H1 (cell line): ENCODE data around the gene DYNC1LI1. TPM values are rescaled to one million over a fixed set of nuclear protein-coding genes. Genes with fewer than 3 reads are reported as not detected.
A peak's percentile ranks its signal among the peaks of the same experiment; 100 is the strongest.

Experiments
- CTCF ChIA-PET: fragments of 300-600 bp; sonication (Branson Sonifier 250); formaldehyde crosslinking; loops from one replicate; lab custom pipeline; 2021; ENCODE audit not compliant: partially characterized antibody; lab: Charles Lee
- POLR2A ChIA-PET: fragments of 300-600 bp; sonication (Branson Sonifier 250); formaldehyde crosslinking; loops from one replicate; lab custom pipeline; 2021; ENCODE audit warnings: inconsistent platforms; ENCODE audit not compliant: partially characterized antibody; lab: Charles Lee
- DNase-seq, 2 experiments: peaks; one replicate each; pipeline versions ENCODE4 v3.0.0 to v3.0.0-alpha.2; 2010 to 2022; ENCODE audit warnings: low spot score in 2 of 2, low read depth in 1 of 2, mixed read lengths in 1 of 2
- FAIRE-seq: peaks from 2 replicates; lab custom pipeline; 2011; peaks lifted over from hg19 to GRCh38; lab: Jason Lieb, UNC
- H2AFZ ChIP-seq: 2 replicates; pipeline ENCODE4 v1.8.1; 2012; ENCODE audit warnings: low read length, inconsistent platforms
- H2AK5ac ChIP-seq: 2 replicates; pipeline ENCODE4 v1.6.1; 2013; ENCODE audit warnings: low read depth, low read length
- H2BK120ac ChIP-seq: replicated peaks from 2 replicates; pipeline ENCODE3; 2013; ENCODE audit warnings: low read depth, low read length, inconsistent platforms
- H2BK12ac ChIP-seq: 2 replicates; pipeline ENCODE4 v1.6.1; 2013; ENCODE audit warnings: low read depth, low read length
- H2BK15ac ChIP-seq: 2 replicates; pipeline ENCODE4 v1.6.1; 2013; ENCODE audit warnings: low read length
- H2BK20ac ChIP-seq: 2 replicates; pipeline ENCODE4 v1.6.1; 2013; ENCODE audit warnings: low read length
- H2BK5ac ChIP-seq: 2 replicates; pipeline ENCODE4 v1.6.1; 2013; ENCODE audit warnings: low read depth, low read length
- H3K14ac ChIP-seq: 2 replicates; pipeline ENCODE4 v1.6.1; 2013; ENCODE audit warnings: inconsistent platforms; ENCODE audit not compliant: insufficient read length
- H3K18ac ChIP-seq: 2 replicates; pipeline ENCODE4 v1.6.1; 2013; ENCODE audit warnings: low read length; ENCODE audit errors: extremely low read depth
- H3K23ac ChIP-seq: 2 replicates; pipeline ENCODE4 v1.6.1; 2013; ENCODE audit warnings: inconsistent platforms; ENCODE audit not compliant: insufficient read length
- H3K23me2 ChIP-seq: 2 replicates; pipeline ENCODE4 v1.6.1; 2013; ENCODE audit warnings: low read depth, low read length
- H3K27ac ChIP-seq: 2 replicates; pipeline ENCODE4 v1.6.1; 2011; ENCODE audit warnings: low read depth, low read length, inconsistent platforms
- H3K27me3 ChIP-seq, 4 experiments: replicated peaks in 1 of 4; 1 replicate in 1 of 4; 2 replicates in 3 of 4; pipeline versions ENCODE4 v1.6.1 to v1.8.1; 2011 to 2013; ENCODE audit warnings: low read length in 3 of 4, mild to moderate bottlenecking in 3 of 4, inconsistent platforms in 2 of 4, mixed read lengths in 2 of 4, moderate library complexity in 1 of 4; ENCODE audit not compliant: control insufficient read depth in 3 of 4, insufficient read depth in 3 of 4; ENCODE audit errors: extremely low read depth in 1 of 4
- H3K36me3 ChIP-seq, 4 experiments: 2 replicates each; pipeline versions ENCODE4 v1.6.1 to v1.8.1; 2011 to 2013; ENCODE audit warnings: mild to moderate bottlenecking in 4 of 4, low read length in 3 of 4, moderate library complexity in 2 of 4, control low read depth in 1 of 4, inconsistent platforms in 1 of 4; ENCODE audit not compliant: insufficient read depth in 4 of 4, control insufficient read depth in 2 of 4
- H3K4ac ChIP-seq: replicated peaks from 2 replicates; pipeline ENCODE3; 2013; ENCODE audit warnings: low read length, low read depth, mixed read lengths, inconsistent platforms; ENCODE audit not compliant: insufficient read length
- H3K4me1 ChIP-seq, 4 experiments: replicated peaks in 1 of 4; 1 replicate in 1 of 4; 2 replicates in 3 of 4; pipeline versions ENCODE4 v1.6.1 to v1.8.1; 2011 to 2013; ENCODE audit warnings: low read length in 3 of 4, inconsistent platforms in 2 of 4, mixed read lengths in 1 of 4; ENCODE audit not compliant: insufficient read depth in 4 of 4, control insufficient read depth in 3 of 4
- H3K4me2 ChIP-seq, 2 experiments: 2 replicates each; pipeline versions ENCODE4 v1.6.1 to v1.8.1; 2011 to 2013; ENCODE audit warnings: low read depth in 2 of 2, low read length in 2 of 2, control low read depth in 1 of 2, inconsistent platforms in 1 of 2, mild to moderate bottlenecking in 1 of 2; ENCODE audit not compliant: insufficient read depth in 1 of 2
- H3K4me3 ChIP-seq, 4 experiments: fragments of 200-600, 300-600 bp in 1 of 4; sonication (generic), shearing (Covaris generic), sonication (Bioruptor Twin) in 1 of 4; 2 replicates each; pipeline versions ENCODE4 v1.5.1 to v1.8.1; 2011 to 2016; ENCODE audit warnings: low read length in 4 of 4, low read depth in 3 of 4, control low read depth in 2 of 4, inconsistent platforms in 2 of 4, mild to moderate bottlenecking in 2 of 4, mixed read lengths in 1 of 4, moderate library complexity in 1 of 4; ENCODE audit not compliant: insufficient read depth in 2 of 4; ENCODE audit errors: extremely low read depth in 1 of 4
- H3K56ac ChIP-seq: replicated peaks from 2 replicates; pipeline ENCODE3; 2013; ENCODE audit warnings: low read depth, mild to moderate bottlenecking, mixed read lengths, low read length, inconsistent platforms; ENCODE audit not compliant: insufficient read length
- H3K79me1 ChIP-seq: 2 replicates; pipeline ENCODE4 v1.6.1; 2013; ENCODE audit warnings: low read depth, low read length, control low read depth
- H3K79me2 ChIP-seq, 2 experiments: 2 replicates each; pipeline versions ENCODE4 v1.6.1 to v1.8.1; 2012 to 2013; ENCODE audit warnings: low read length in 2 of 2, mild to moderate bottlenecking in 2 of 2, inconsistent platforms in 1 of 2; ENCODE audit not compliant: insufficient read depth in 2 of 2, control insufficient read depth in 1 of 2
- H3K9ac ChIP-seq, 4 experiments: replicated peaks in 1 of 4; 1 replicate in 1 of 4; 2 replicates in 3 of 4; pipeline versions ENCODE4 v1.6.1 to v1.8.1; 2011 to 2013; ENCODE audit warnings: low read depth in 3 of 4, low read length in 3 of 4, control low read depth in 2 of 4, mild to moderate bottlenecking in 2 of 4, moderate library complexity in 2 of 4, inconsistent platforms in 1 of 4; ENCODE audit errors: extremely low read depth in 1 of 4
- H3K9me3 ChIP-seq, 2 experiments: 2 replicates each; pipeline versions ENCODE4 v1.6.1 to v1.8.1; 2012 to 2013; ENCODE audit warnings: mild to moderate bottlenecking in 2 of 2, moderate library complexity in 2 of 2, control low read depth in 1 of 2, inconsistent platforms in 1 of 2, low read depth in 1 of 2, low read length in 1 of 2, mixed read lengths in 1 of 2; ENCODE audit not compliant: insufficient read depth in 2 of 2
- H4K20me1 ChIP-seq, 2 experiments: replicated peaks in 1 of 2; 2 replicates each; pipeline versions ENCODE3 to v1.8.1; 2011 to 2013; ENCODE audit warnings: inconsistent platforms in 2 of 2, low read length in 2 of 2, mild to moderate bottlenecking in 1 of 2; ENCODE audit not compliant: insufficient read depth in 2 of 2, control insufficient read depth in 1 of 2
- H4K5ac ChIP-seq: 2 replicates; pipeline ENCODE4 v1.6.1; 2013; ENCODE audit warnings: low read length, low read depth, mixed read lengths, inconsistent platforms; ENCODE audit not compliant: insufficient read length
- H4K8ac ChIP-seq: 2 replicates; pipeline ENCODE4 v1.8.0; 2013; ENCODE audit warnings: mild to moderate bottlenecking, moderate library complexity, low read length, inconsistent platforms; ENCODE audit not compliant: insufficient read depth; ENCODE audit errors: extremely low read depth
- H4K91ac ChIP-seq: replicated peaks from 2 replicates; pipeline ENCODE3; 2013; ENCODE audit warnings: low read length, mixed read lengths, inconsistent platforms; ENCODE audit not compliant: insufficient read length
- ATF2 ChIP-seq: IDR thresholded peaks from 2 replicates; pipeline ENCODE4 v1.6.1; 2012; ENCODE audit warnings: low read length, inconsistent platforms
- BRCA1 ChIP-seq: IDR thresholded peaks from 2 replicates; pipeline ENCODE4 v1.6.1; 2012; ENCODE audit warnings: low read depth, low read length, improper control_type of control experiment
- HDAC6 ChIP-seq: IDR thresholded peaks from one replicate; pipeline ENCODE4 v1.7.1; 2012; ENCODE audit warnings: low read depth, mild to moderate bottlenecking, inconsistent platforms, low read length, moderate library complexity
- POLR2A ChIP-seq, 2 experiments: IDR thresholded peaks; 1 replicate in 1 of 2; 2 replicates in 1 of 2; pipeline ENCODE4 v1.6.1; 2011; ENCODE audit warnings: low read depth in 2 of 2, low read length in 2 of 2, mild to moderate bottlenecking in 2 of 2; ENCODE audit errors: control extremely low read depth in 1 of 2
- SAP30 ChIP-seq: fragments of 300-600 bp; sonication (generic); IDR thresholded peaks from 2 replicates; pipeline ENCODE4 v1.7.1; 2012; ENCODE audit warnings: low read length, moderate library complexity, mild to moderate bottlenecking, inconsistent platforms; ENCODE audit not compliant: insufficient read depth, insufficient replicate concordance
- SIN3A ChIP-seq, 2 experiments: IDR thresholded peaks in 1 of 2; conservative IDR thresholded peaks in 1 of 2; 2 replicates each; pipeline ENCODE4 v1.6.1; 2011 to 2012; ENCODE audit warnings: low read length in 2 of 2, improper control_type of control experiment in 1 of 2, low read depth in 1 of 2, mild to moderate bottlenecking in 1 of 2
- SIRT6 ChIP-seq: IDR thresholded peaks from one replicate; pipeline ENCODE4 v1.7.1; 2012; ENCODE audit warnings: low read length, inconsistent platforms
- SIX5 ChIP-seq: IDR thresholded peaks from 2 replicates; pipeline ENCODE4 v1.6.1; 2011; ENCODE audit warnings: mild to moderate bottlenecking, low read depth, low read length
- TAF1 ChIP-seq: IDR thresholded peaks from 2 replicates; pipeline ENCODE4 v1.6.1; 2011; ENCODE audit warnings: mild to moderate bottlenecking, low read depth, low read length
- TBP ChIP-seq: IDR thresholded peaks from 2 replicates; pipeline ENCODE4 v1.6.1; 2011; ENCODE audit warnings: low read depth, low read length, improper control_type of control experiment
- WGBS, 2 experiments: shearing (Covaris generic) in 1 of 2; methylation state at CpG; one replicate each; pipeline versions ENCODE4 v1.1.6 to v1.1.7; 2013 to 2015; ENCODE audit warnings: low lambda C conversion rate in 2 of 2, mixed read lengths in 2 of 2, inconsistent platforms in 1 of 2, low coverage in 1 of 2, missing lambda C conversion rate in 1 of 2; ENCODE audit not compliant: insufficient replicate concordance in 2 of 2, insufficient coverage in 1 of 2, insufficient read length in 1 of 2; ENCODE audit errors: extremely low coverage in 1 of 2, missing lambda C conversion rate in 1 of 2; 5-methylcytosine and 5-hydroxymethylcytosine counted together
- polyA plus RNA-seq, 7 experiments: library from polyadenylated mRNA; depleted of rRNA in 3 of 7; stranded (reverse) in 5 of 7; unstranded in 2 of 7; fragments of >200 nt in 5 of 7; fragments of 200-250 nt in 2 of 7; gene quantifications; 1 replicate in 5 of 7; 2 replicates in 1 of 7; 4 replicates in 1 of 7; pipeline versions ENCODE4 v1.2.1 to v1.2.3, GENCODE V29; 2011 to 2013; ENCODE audit warnings: missing spikeins in 2 of 7, mixed read lengths in 2 of 7
- total RNA-seq: library from RNA; stranded (reverse); fragmentation: NEBNext Ultra II Directional; extraction: Animal tissue kit (Norgen Biotek cat#: 25700); gene quantifications from 2 replicates; pipeline ENCODE4 v1.2.1, GENCODE V29; 2021

DYNC1LI1 gene
- total and polyA plus RNA-seq, 2 of the 8 experiments (the other 6 are each of a cell fraction or from before 2014, with no cell fraction given), result 13.6 to 45.1 TPM

DNA sequence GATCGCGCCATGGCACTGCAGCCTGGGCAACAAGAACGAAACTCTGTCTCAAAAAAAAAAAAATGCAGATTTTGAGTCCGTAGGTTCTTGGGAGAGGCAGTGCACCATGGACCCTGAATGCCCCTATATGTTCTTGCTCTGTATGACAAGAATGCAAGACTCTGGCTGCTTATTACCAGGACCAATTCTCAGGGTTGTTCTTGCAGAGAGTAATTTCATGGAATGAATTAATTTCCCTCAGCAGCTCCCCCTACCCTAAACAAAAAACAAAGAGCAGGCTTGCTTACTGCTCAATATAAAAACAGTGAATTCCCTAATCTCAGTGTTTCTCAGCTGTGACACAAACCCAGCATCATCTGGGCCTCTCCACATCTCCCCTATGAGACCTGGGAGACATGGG is 20.5 kb upstream of the DYNC1LI1 start:
- Histone ChIP-seq H2BK120ac (no peak overlapping the region), H3K18ac (no peak overlapping the region), H3K79me1 (no peaks in the 10 kb centered on the region), H2AK5ac (no peak overlapping the region), H3K4me3 (no peak overlapping the region), H4K20me1 (no peaks in the 10 kb centered on the region), H3K23me2 (peaks cover 3% of the 10 kb centered on the region; the same call in 1 of the 2 replicates), H2BK20ac (no peak overlapping the region), H3K79me2 (no peaks in the 10 kb centered on the region), H3K4ac (no peak overlapping the region), H4K8ac (no peak overlapping the region), H3K14ac (no peak overlapping the region), H4K91ac (no peak overlapping the region), H2AFZ (no peak overlapping the region), H3K56ac (no peak overlapping the region), H2BK5ac (no peak overlapping the region), H2BK12ac (no peak overlapping the region), H4K5ac (no peak overlapping the region), H3K4me2 (0 out of 4 replicates have a peak overlapping the region, but pooled peaks of 1 of the 2 experiments have one; percentile 20), H3K27me3 (no peaks in the 10 kb centered on the region; a peak in 2 of 7 replicates), H3K4me1 (peaks cover 3 to 17% (median 11%) of the 10 kb centered on the region in 4 experiments; a peak in 6 of 7 replicates), H3K36me3 (no peaks in the 10 kb centered on the region), H3K27ac (no peak overlapping the region), H3K9me3 (no peaks in the 10 kb centered on the region), H3K9ac (no peak overlapping the region), H2BK15ac (no peak overlapping the region), H3K23ac (no peak overlapping the region)
- POLR2A ChIA-PET, result interaction anchor here (0.6 to 0.7 kb wide), 2 partner anchors 226 to 345 kb away, joined by 4 to 5 read pairs; no protein-coding TSS in a partner anchor
- CTCF ChIA-PET, result interaction anchor here (0.5 to 3.6 kb wide), 3 partner anchors 10 to 311 kb away, joined by 3 to 13 read pairs (median 5); no protein-coding TSS in a partner anchor
- WGBS, 2 experiments, result 95% methylated on average over 3 of the region's 4 CpGs; no CpG with 5 or more reads in 1 of the 2 experiments
- FAIRE-seq, result no peak
- DNase-seq, result no peak
- no peak for TF ChIP-seq POLR2A (IDR thresholded peaks at IDR 0.05; ENCODE audit: control extremely low read depth in 1 of 2, low read depth in 2 of 2, low read length in 2 of 2)
- TF ChIP-seq TBP, result no peak
- no peak for TF ChIP-seq SAP30
- no peak for TF ChIP-seq SIX5
- TF ChIP-seq SIN3A (conservative IDR thresholded peaks at IDR 0.05 in 1 of 2, IDR thresholded peaks at IDR 0.05 in 1 of 2; ENCODE audit: low read depth in 1 of 2, low read length in 2 of 2), result no peak
- no peak for TF ChIP-seq HDAC6
- TF ChIP-seq TAF1, result no peak
- TF ChIP-seq ATF2, result no peak
- no peak for TF ChIP-seq SIRT6
- no peak for TF ChIP-seq BRCA1
